ENCODE measurements around the gene CDH12.
A peak's percentile ranks its signal among the peaks of the same experiment; 100 is the strongest.

The CDH12 gene

GRCh38 chr5:21765406-21765805 lies 1087.7 kb downstream of the CDH12 start:
- Mint-ChIP-seq H3K9me3 (no peaks in the 10 kb centered on the region), H3K36me3 (ENCODE audit: low read depth) (no peaks in the 10 kb centered on the region), H3K4me3 (no peak overlapping the region), H3K27me3 (ENCODE audit: low read depth, poor library complexity) (peaks cover 3% of the 10 kb centered on the region), H3K4me1 (no peaks in the 10 kb centered on the region), H3K27ac (peak overlapping the region; percentile 13)
- TF ChIP-seq, protein P1, sequence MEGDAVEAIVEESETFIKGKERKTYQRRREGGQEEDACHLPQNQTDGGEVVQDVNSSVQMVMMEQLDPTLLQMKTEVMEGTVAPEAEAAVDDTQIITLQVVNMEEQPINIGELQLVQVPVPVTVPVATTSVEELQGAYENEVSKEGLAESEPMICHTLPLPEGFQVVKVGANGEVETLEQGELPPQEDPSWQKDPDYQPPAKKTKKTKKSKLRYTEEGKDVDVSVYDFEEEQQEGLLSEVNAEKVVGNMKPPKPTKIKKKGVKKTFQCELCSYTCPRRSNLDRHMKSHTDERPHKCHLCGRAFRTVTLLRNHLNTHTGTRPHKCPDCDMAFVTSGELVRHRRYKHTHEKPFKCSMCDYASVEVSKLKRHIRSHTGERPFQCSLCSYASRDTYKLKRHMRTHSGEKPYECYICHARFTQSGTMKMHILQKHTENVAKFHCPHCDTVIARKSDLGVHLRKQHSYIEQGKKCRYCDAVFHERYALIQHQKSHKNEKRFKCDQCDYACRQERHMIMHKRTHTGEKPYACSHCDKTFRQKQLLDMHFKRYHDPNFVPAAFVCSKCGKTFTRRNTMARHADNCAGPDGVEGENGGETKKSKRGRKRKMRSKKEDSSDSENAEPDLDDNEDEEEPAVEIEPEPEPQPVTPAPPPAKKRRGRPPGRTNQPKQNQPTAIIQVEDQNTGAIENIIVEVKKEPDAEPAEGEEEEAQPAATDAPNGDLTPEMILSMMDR (IDR thresholded peaks at IDR 0.05), result no peak
- no peak for DNase-seq

DNA sequence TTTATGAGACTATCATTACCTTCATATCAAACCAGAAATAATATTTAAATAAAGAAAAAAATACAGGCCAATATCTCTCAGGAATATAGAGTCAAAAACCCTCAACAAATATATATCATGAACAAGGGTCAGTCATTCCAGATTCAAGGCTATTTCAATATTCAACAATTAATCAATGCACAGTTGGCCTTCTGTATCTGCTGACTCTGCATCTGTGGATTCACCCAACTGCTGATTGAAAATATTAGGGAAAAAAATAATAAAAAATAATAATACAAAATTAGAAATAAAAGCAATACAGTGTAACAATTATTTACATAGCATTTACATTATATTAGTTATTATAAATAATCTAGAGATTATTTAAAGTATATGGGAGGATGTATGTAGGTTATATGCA lies 1114.0 kb downstream of the CDH12 start:
- Mint-ChIP-seq H3K4me3 (no peak overlapping the region), H3K4me1 (no peaks in the 10 kb centered on the region), H3K27ac (no peak overlapping the region), H3K36me3 (ENCODE audit: low read depth) (no peaks in the 10 kb centered on the region), H3K9me3 (no peaks in the 10 kb centered on the region), H3K27me3 (ENCODE audit: low read depth, poor library complexity) (no peaks in the 10 kb centered on the region)
- no peak for DNase-seq
- TF ChIP-seq, protein P1 (IDR thresholded peaks at IDR 0.05), result no peak

DNA sequence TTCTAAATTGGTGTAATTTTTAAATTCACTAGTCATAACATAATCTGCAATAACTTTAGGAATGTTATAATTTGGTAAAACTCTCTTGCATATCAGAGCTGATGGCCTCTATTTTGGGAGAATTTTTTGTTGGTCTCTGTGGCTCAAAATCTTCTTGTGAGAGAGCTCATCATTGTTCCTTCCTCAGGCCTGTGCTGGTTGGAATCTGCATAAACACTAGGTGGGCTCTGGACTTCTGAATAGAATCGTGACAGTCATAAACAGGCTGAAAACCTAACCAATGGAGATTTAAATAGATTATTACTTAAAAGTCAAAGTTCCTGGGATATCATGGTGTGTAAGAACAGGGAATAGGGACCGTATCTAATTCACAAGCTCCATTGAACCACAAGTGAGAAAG lies 1129.6 kb downstream of the CDH12 start:
- no peaks in the 10 kb centered on the region for H3K4me1 Mint-ChIP-seq
- no peak for DNase-seq
- TF ChIP-seq, protein P1 (IDR thresholded peaks at IDR 0.05), result no peak
- H3K27ac Mint-ChIP-seq, result no peak overlapping the region
- no peaks in the 10 kb centered on the region for H3K9me3 Mint-ChIP-seq
- H3K4me3 Mint-ChIP-seq, result no peak overlapping the region
- no peaks in the 10 kb centered on the region for H3K36me3 Mint-ChIP-seq (ENCODE audit: low read depth)
- H3K27me3 Mint-ChIP-seq (ENCODE audit: low read depth, poor library complexity), result no peaks in the 10 kb centered on the region

- Mint-ChIP-seq H3K4me3 (no peak overlapping the region), H3K4me1 (no peaks in the 10 kb centered on the region), H3K27me3 (ENCODE audit: low read depth, poor library complexity) (no peaks in the 10 kb centered on the region), H3K9me3 (no peaks in the 10 kb centered on the region), H3K27ac (peak overlapping the region; percentile 36), H3K36me3 (ENCODE audit: low read depth) (no peaks in the 10 kb centered on the region)
- TF ChIP-seq, protein P1 (IDR thresholded peaks at IDR 0.05), result no peak
- DNase-seq, result no peak
Observed at GRCh38 chr5:21711866-21712758, 1141.0 kb downstream of the CDH12 start.

- Mint-ChIP-seq H3K27ac (peak overlapping the region; percentile 23), H3K36me3 (ENCODE audit: low read depth) (no peaks in the 10 kb centered on the region), H3K4me3 (no peak overlapping the region), H3K27me3 (ENCODE audit: low read depth, poor library complexity) (no peaks in the 10 kb centered on the region), H3K9me3 (no peaks in the 10 kb centered on the region), H3K4me1 (no peaks in the 10 kb centered on the region)
- TF ChIP-seq, protein P1 (IDR thresholded peaks at IDR 0.05), result no peak
- DNase-seq, result no peak
Observed at GRCh38 chr5:21709770-21710169, 1143.4 kb downstream of the CDH12 start.
